ENCODE measurements around the gene GOLGA8B. TPM values are rescaled to one million over a fixed set of nuclear protein-coding genes. Genes with fewer than 3 reads are reported as not detected.
"Not testable (repeated sequence)": the region's sequence is repeated elsewhere in the genome, so short reads cannot be mapped to it uniquely, and the experiment has no call there.

The GOLGA8B gene
- total RNA-seq: 100 to 1,000 TPM; 156 to 239 (median 183) TPM
- 121 TPM for total RNA-seq (2013)

DNA sequence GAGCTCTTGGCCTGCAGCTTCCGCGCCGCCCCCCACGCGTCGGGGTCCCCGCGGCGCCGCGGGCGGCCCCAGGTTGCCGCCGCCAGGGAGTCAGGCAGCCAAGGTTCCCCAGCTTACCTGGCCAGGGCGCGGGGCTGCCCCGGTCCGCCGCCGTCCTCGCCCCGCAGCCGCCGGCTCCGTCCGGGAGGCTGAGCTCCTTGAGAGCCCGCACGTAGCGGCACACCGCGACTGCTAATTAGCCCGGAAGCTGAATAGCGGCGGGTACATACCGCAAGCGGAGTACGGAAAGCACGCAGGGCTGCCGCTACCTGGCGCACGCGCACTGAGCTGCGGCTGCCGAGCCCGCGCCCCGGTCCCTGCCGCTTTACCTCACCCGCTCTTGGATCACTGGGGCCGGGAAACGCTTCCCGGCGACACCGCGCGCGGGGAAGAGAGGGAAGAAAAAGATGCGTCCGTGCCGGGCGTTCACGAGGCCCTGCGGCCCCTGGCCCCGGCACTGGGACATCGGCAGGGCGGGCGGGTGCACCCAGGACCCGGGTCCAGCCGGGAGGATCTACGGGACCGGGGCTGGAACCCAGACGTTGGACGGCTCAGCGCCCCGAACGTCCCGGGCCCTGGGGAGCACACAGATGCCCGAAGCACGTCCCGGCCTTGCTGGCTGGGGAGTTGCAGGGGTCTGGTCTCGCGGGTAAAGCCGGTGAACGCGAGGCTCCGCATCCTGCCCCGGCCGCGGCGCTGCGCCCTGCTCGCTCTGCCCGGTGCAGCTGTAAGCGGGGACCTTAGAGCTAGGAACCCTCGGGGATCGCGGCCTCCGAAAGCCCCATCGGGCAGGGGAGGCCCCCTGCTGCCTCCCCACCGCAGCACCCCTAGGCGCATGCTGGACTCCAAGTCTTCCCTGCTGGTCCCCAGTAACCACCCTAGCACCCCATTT, at the start of gene GOLGA8B:
Gene GOLGA8B, minus strand, starts transcription at position 253 of the 931 bp plus-strand sequence. CDS start 47,739 bp downstream, outside the sequence.
- H3K4me1 Mint-ChIP-seq: peaks cover 29 to 39% of the 10 kb centered on the region in 2 donors
- under 1% methylated on average over 101 of the region's 101 CpGs for WGBS (ENCODE audit: insufficient coverage)

GRCh38 chr15:34633165-34633564, 49.7 kb upstream of the GOLGA8B start:
- H3K27me3 ChIP-seq (ENCODE audit: control insufficient read depth, insufficient read depth, low read length); intact Hi-C loops (cut with micrococcal nuclease); H3K9me3 ChIP-seq (ENCODE audit: control insufficient read depth, insufficient read depth, low read length); H3K36me3 Mint-ChIP-seq; H3K27ac Mint-ChIP-seq; DNase-seq; H3K9me3 Mint-ChIP-seq; H3K27ac ChIP-seq (ENCODE audit: low read length); H3K4me1 Mint-ChIP-seq; H3K4me1 ChIP-seq (ENCODE audit: control insufficient read depth, insufficient read depth, low read length); ATAC-seq; H3K4me3 Mint-ChIP-seq; H3K4me3 ChIP-seq (ENCODE audit: low read length); H3K36me3 ChIP-seq (ENCODE audit: control insufficient read depth, insufficient read depth, low read length): not testable (repeated sequence)
- 96% methylated on average over 3 of the region's 3 CpGs for WGBS (ENCODE audit: insufficient coverage)
- peaks cover 8 to 20% of the 10 kb centered on the region in 2 donors for H3K27me3 Mint-ChIP-seq (ENCODE audit: low read depth in 2 of 2)

More for the DNA sequence above, at the start of gene GOLGA8B:
- H3K27ac ChIP-seq (ENCODE audit: low read length): no peak within 1 kb of the TSS
- H3K27me3 Mint-ChIP-seq (ENCODE audit: low read depth in 2 of 2): peaks cover 7 to 8% of the 10 kb centered on the region in 2 donors
- no peaks in the 10 kb centered on the region for H3K9me3 Mint-ChIP-seq
- intact Hi-C loops (cut with micrococcal nuclease): no loop called here
- H3K27me3 ChIP-seq (ENCODE audit: control insufficient read depth, insufficient read depth, low read length): peaks cover 4% of the 10 kb centered on the region
- no peaks in the 10 kb centered on the region for H3K36me3 ChIP-seq (ENCODE audit: control insufficient read depth, insufficient read depth, low read length)
- DNase-seq: peak; percentile 71 to 92
- TF ChIP-seq, protein P1, sequence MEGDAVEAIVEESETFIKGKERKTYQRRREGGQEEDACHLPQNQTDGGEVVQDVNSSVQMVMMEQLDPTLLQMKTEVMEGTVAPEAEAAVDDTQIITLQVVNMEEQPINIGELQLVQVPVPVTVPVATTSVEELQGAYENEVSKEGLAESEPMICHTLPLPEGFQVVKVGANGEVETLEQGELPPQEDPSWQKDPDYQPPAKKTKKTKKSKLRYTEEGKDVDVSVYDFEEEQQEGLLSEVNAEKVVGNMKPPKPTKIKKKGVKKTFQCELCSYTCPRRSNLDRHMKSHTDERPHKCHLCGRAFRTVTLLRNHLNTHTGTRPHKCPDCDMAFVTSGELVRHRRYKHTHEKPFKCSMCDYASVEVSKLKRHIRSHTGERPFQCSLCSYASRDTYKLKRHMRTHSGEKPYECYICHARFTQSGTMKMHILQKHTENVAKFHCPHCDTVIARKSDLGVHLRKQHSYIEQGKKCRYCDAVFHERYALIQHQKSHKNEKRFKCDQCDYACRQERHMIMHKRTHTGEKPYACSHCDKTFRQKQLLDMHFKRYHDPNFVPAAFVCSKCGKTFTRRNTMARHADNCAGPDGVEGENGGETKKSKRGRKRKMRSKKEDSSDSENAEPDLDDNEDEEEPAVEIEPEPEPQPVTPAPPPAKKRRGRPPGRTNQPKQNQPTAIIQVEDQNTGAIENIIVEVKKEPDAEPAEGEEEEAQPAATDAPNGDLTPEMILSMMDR (IDR thresholded peaks at IDR 0.05): no peak
- peak within 1 kb of the TSS; percentile 98 for H3K4me3 ChIP-seq (ENCODE audit: low read length)
- H3K4me1 ChIP-seq (ENCODE audit: control insufficient read depth, insufficient read depth, low read length): peaks cover 21% of the 10 kb centered on the region
- peak within 1 kb of the TSS; percentile 91 for H3K4me3 Mint-ChIP-seq
- peak within 1 kb of the TSS; percentile 41 to 82 for H3K27ac Mint-ChIP-seq
- no peaks in the 10 kb centered on the region for H3K36me3 Mint-ChIP-seq
- no peaks in the 10 kb centered on the region for H3K9me3 ChIP-seq (ENCODE audit: control insufficient read depth, insufficient read depth, low read length)
- peak; percentile 75 to 80 (median 76) for ATAC-seq

- H3K27ac ChIP-seq (ENCODE audit: low read length): no peak overlapping the region
- Mint-ChIP-seq H3K9me3 (peaks cover 0 to 2% of the 10 kb centered on the region in 2 donors), H3K27ac (no peak overlapping the region), H3K4me3 (no peak overlapping the region), H3K4me1 (no peaks in the 10 kb centered on the region), H3K36me3 (no peaks in the 10 kb centered on the region), H3K27me3 (ENCODE audit: low read depth in 2 of 2) (peaks cover 12 to 18% of the 10 kb centered on the region in 2 donors)
- WGBS (ENCODE audit: insufficient coverage): no CpG with 5 or more reads among the region's 2 CpGs
- H3K27me3 ChIP-seq (ENCODE audit: control insufficient read depth, insufficient read depth, low read length): no peaks in the 10 kb centered on the region
- H3K4me3 ChIP-seq (ENCODE audit: low read length): no peak overlapping the region
- TF ChIP-seq, protein P1 (IDR thresholded peaks at IDR 0.05): no peak
- H3K4me1 ChIP-seq (ENCODE audit: control insufficient read depth, insufficient read depth, low read length): no peaks in the 10 kb centered on the region
- no peaks in the 10 kb centered on the region for H3K9me3 ChIP-seq (ENCODE audit: control insufficient read depth, insufficient read depth, low read length)
- intact Hi-C loops (cut with micrococcal nuclease): no loop called here
- DNase-seq (no peak), ATAC-seq (no peak)
- no peaks in the 10 kb centered on the region for H3K36me3 ChIP-seq (ENCODE audit: control insufficient read depth, insufficient read depth, low read length)
These were observed 45.2 kb upstream of the GOLGA8B start for GRCh38 chr15:34628577-34629152.

DNA sequence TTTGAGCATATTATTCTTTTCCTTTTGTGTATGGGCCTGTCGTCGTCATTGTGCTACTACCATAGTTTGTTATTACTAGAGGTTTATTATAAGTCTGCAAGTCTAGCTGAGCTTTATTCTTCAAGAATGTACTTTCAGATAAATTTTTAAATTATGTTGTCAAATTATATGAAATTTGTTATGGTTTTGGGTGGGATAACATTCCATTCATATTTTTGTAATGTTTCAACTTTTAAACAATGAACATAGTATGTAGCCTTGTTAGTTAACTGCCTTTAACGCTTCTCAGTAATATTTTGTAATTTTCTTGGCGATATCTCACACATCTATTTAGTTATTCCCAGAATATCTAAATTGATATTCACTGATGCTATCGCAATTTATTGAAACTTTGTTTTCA, 41.6 kb upstream of the GOLGA8B start:
- no peak for DNase-seq
- Mint-ChIP-seq H3K4me3 (no peak overlapping the region), H3K9me3 (no peaks in the 10 kb centered on the region), H3K36me3 (no peaks in the 10 kb centered on the region), H3K27ac (no peak overlapping the region), H3K4me1 (no peaks in the 10 kb centered on the region), H3K27me3 (ENCODE audit: low read depth in 2 of 2) (peaks cover 18 to 33% of the 10 kb centered on the region in 2 donors)
- Histone ChIP-seq H3K36me3 (ENCODE audit: control insufficient read depth, insufficient read depth, low read length) (no peaks in the 10 kb centered on the region), H3K4me1 (ENCODE audit: control insufficient read depth, insufficient read depth, low read length) (no peaks in the 10 kb centered on the region), H3K27me3 (ENCODE audit: control insufficient read depth, insufficient read depth, low read length) (no peaks in the 10 kb centered on the region), H3K27ac (ENCODE audit: low read length) (no peak overlapping the region), H3K4me3 (ENCODE audit: low read length) (no peak overlapping the region), H3K9me3 (ENCODE audit: control insufficient read depth, insufficient read depth, low read length) (no peaks in the 10 kb centered on the region)
- ATAC-seq: no peak
- TF ChIP-seq, protein P1 (IDR thresholded peaks at IDR 0.05): no peak
- WGBS (ENCODE audit: insufficient coverage): no CpG with 5 or more reads among the region's 5 CpGs
- intact Hi-C loops (cut with micrococcal nuclease): no loop called here
